Measurements from ENCODE around the gene ZNF784.

DNA sequence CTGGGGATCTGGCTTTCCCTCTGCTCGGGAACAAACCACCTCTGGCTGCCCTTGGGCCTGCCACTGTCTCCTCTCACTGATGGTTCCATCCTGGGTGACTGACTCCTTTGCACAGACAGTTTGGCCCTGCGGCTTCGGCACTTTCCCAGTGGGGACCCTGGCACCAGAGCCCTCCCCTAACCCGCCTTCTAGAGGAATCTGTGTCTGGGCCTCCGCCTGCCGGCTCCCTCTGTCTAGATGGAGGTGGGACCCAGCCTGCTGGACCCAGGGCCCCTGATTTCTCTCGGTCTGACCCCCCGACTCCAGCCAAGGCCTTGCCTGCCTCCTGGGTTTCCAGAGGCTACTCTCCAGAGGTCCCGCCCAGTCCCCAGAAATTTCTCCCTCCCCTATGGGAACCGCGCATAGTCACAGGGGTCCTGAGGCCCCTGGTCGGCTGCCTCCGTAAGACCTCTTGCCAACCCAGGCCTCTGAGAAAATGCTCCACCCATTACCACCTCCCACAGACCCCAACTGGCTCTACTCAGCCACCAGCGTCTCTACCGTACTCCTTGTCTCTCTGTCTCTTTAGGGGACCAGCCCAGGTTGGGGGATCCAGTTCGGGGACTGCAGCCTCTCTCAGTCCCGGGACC lies 26.4 kb upstream of the ZNF784 start:
- TF ChIP-seq CTCF (IDR thresholded peaks at IDR 0.05) (no peak), EP300 (IDR thresholded peaks at IDR 0.05) (no peak), POLR2A (IDR thresholded peaks at IDR 0.05) (no peak)
